GM23338 (cell line): ENCODE data around the gene ZACN. TPM values are rescaled to one million over a fixed set of nuclear protein-coding genes. Genes with fewer than 3 reads are reported as not detected.
A peak's percentile ranks its signal among the peaks of the same experiment; 100 is the strongest.

Source experiments
- ATAC-seq: fragments of 200-7000 bp; cut with Tn5 transposase; 3 replicates; pipeline ENCODE4 v1.9.1; 2020
- DNase-seq: peaks from one replicate; pipeline ENCODE4 v3.0.0-alpha.2; 2015; ENCODE audit warnings: low spot score
- H2AFZ ChIP-seq: fragments of 200-600 bp; sonication (generic); 2 replicates; pipeline ENCODE4 v1.8.0; 2016; ENCODE audit warnings: antibody characterized with exemption, mild to moderate bottlenecking, moderate library complexity
- H3F3A ChIP-seq: fragments of 200-600 bp; sonication (generic); replicated peaks from 2 replicates; pipeline ENCODE4 v1.8.0; 2017; ENCODE audit warnings: antibody characterized with exemption, mixed run types, low read depth
- H3K27ac ChIP-seq: fragments of 200-600 bp; sonication (generic); 2 replicates; pipeline ENCODE4 v1.6.1; 2016; ENCODE audit warnings: low read depth
- H3K27me3 ChIP-seq: fragments of 200-600 bp; sonication (generic); 2 replicates; pipeline ENCODE4 v1.8.0; 2016; ENCODE audit warnings: mild to moderate bottlenecking, mixed run types, moderate library complexity; ENCODE audit not compliant: insufficient read depth
- H3K36me3 ChIP-seq: fragments of 200-600 bp; sonication (generic); 2 replicates; pipeline ENCODE4 v1.8.0; 2016; ENCODE audit warnings: mild to moderate bottlenecking; ENCODE audit not compliant: insufficient read depth
- H3K4me1 ChIP-seq: fragments of 200-600 bp; sonication (generic); 2 replicates; pipeline ENCODE4 v1.8.0; 2016; ENCODE audit warnings: mild to moderate bottlenecking, moderate library complexity; ENCODE audit not compliant: insufficient read depth
- H3K4me2 ChIP-seq: fragments of 200-600 bp; sonication (generic); 2 replicates; pipeline ENCODE4 v1.7.1; 2017; ENCODE audit warnings: mixed run types
- H3K4me3 ChIP-seq: fragments of 200-600 bp; sonication (generic); 2 replicates; pipeline ENCODE4 v1.6.1; 2016; ENCODE audit warnings: mixed run types
- H3K79me2 ChIP-seq: fragments of 200-600 bp; sonication (generic); replicated peaks from 2 replicates; pipeline ENCODE4 v1.8.0; 2017; ENCODE audit warnings: mild to moderate bottlenecking; ENCODE audit not compliant: insufficient read depth
- H3K9me2 ChIP-seq: fragments of 200-600 bp; sonication (generic); 2 replicates; pipeline ENCODE4 v1.8.0; 2017; ENCODE audit not compliant: insufficient read depth
- H4K20me1 ChIP-seq: fragments of 200-600 bp; sonication (generic); replicated peaks from 2 replicates; pipeline ENCODE4 v1.8.0; 2017; ENCODE audit warnings: mild to moderate bottlenecking; ENCODE audit not compliant: insufficient read depth
- H3K27ac Mint-ChIP-seq: 2 replicates; pipeline ENCODE4 v1.8.0; 2020; ENCODE audit warnings: inconsistent platforms, mild to moderate bottlenecking, moderate library complexity, mixed read lengths
- H3K27me3 Mint-ChIP-seq: 3 replicates; pipeline ENCODE4 v1.8.0; 2022; ENCODE audit warnings: low read depth, mild to moderate bottlenecking, moderate library complexity, mixed read lengths, inconsistent platforms; ENCODE audit not compliant: insufficient read depth, poor library complexity
- H3K36me3 Mint-ChIP-seq: 3 replicates; pipeline ENCODE4 v1.8.0; 2021; ENCODE audit warnings: low read depth, mild to moderate bottlenecking, inconsistent platforms, moderate library complexity, mixed read lengths
- H3K4me1 Mint-ChIP-seq: 3 replicates; pipeline ENCODE4 v1.8.0; 2020; ENCODE audit warnings: mild to moderate bottlenecking, inconsistent platforms, mixed read lengths
- H3K4me3 Mint-ChIP-seq: 3 replicates; pipeline ENCODE4 v1.8.0; 2021; ENCODE audit warnings: moderate library complexity, mild to moderate bottlenecking, inconsistent platforms, mixed read lengths
- H3K9me3 Mint-ChIP-seq: 3 replicates; pipeline ENCODE4 v1.8.0; 2020; ENCODE audit warnings: moderate library complexity, mild to moderate bottlenecking, inconsistent platforms, mixed read lengths
- CREB1 ChIP-seq: fragments of 250-450 bp; sonication (Bioruptor Pico); IDR thresholded peaks from 2 replicates; pipeline ENCODE4 v1.5.0; 2020; ENCODE audit warnings: low read depth, mild to moderate bottlenecking, moderate library complexity
- CTCF ChIP-seq, 2 experiments: fragments of 200-600 bp in 1 of 2; sonication (generic) in 1 of 2; conservative IDR thresholded peaks; 2 replicates each; pipeline versions ENCODE4 v1.5.1 to v1.6.1; 2016 to 2017; ENCODE audit warnings: antibody characterized with exemption in 2 of 2, low read depth in 2 of 2, mild to moderate bottlenecking in 2 of 2, moderate library complexity in 1 of 2
- ETS1 ChIP-seq: IDR thresholded peaks from 2 replicates; pipeline ENCODE4 v1.6.1; 2016; ENCODE audit warnings: antibody characterized with exemption
- EZH2 ChIP-seq: fragments of 200-600 bp; sonication (generic); IDR thresholded peaks from one replicate; pipeline ENCODE4 v1.8.0; 2017; ENCODE audit warnings: antibody characterized with exemption, mild to moderate bottlenecking, low read depth; ENCODE audit not compliant: unreplicated experiment
- EZH2phosphoT487 ChIP-seq: fragments of 200-600 bp; sonication (generic); IDR thresholded peaks from one replicate; pipeline ENCODE4 v1.8.1; 2018; ENCODE audit warnings: antibody characterized with exemption; ENCODE audit not compliant: unreplicated experiment
- JUNB ChIP-seq: IDR thresholded peaks from one replicate; pipeline ENCODE4 v1.6.1; 2016; ENCODE audit warnings: antibody characterized with exemption; ENCODE audit not compliant: unreplicated experiment
- NANOG ChIP-seq: IDR thresholded peaks from 2 replicates; pipeline ENCODE4 v1.6.1; 2016; ENCODE audit warnings: antibody characterized with exemption, borderline replicate concordance
- POLR2AphosphoS5 ChIP-seq: IDR thresholded peaks from 2 replicates; pipeline ENCODE4 v1.6.1; 2016; ENCODE audit warnings: antibody characterized with exemption, low read depth
- STAT1 ChIP-seq: IDR thresholded peaks from one replicate; pipeline ENCODE4 v1.6.1; 2016; ENCODE audit warnings: antibody characterized with exemption; ENCODE audit not compliant: unreplicated experiment
- ZNF331 ChIP-seq: fragments of 250-450 bp; sonication (Bioruptor Pico); IDR thresholded peaks from 2 replicates; pipeline ENCODE4 v1.5.0; 2020; ENCODE audit warnings: low read depth, mild to moderate bottlenecking, moderate library complexity
- ZNF462 ChIP-seq: fragments of 250-450 bp; sonication (Bioruptor Pico); IDR thresholded peaks from 2 replicates; pipeline ENCODE4 v1.5.0; 2020; ENCODE audit warnings: mild to moderate bottlenecking, moderate library complexity
- polyA plus RNA-seq: library from polyadenylated mRNA; unstranded; fragments of >200 nt; fragmentation: Nextera tagmentation; extraction: Ambion mirVana; gene quantifications from 2 replicates; pipeline ENCODE4 v1.2.1, GENCODE V29; 2016
- total RNA-seq: library from RNA; depleted of rRNA; stranded (reverse); fragments of >200 nt; shearing (Covaris generic); gene quantifications from 2 replicates; pipeline ENCODE4 v1.2.3, GENCODE V29; 2014

The ZACN gene
- total and polyA plus RNA-seq, 2 experiments from 2014 or later: 0.47 TPM; not detected in 1

DNA sequence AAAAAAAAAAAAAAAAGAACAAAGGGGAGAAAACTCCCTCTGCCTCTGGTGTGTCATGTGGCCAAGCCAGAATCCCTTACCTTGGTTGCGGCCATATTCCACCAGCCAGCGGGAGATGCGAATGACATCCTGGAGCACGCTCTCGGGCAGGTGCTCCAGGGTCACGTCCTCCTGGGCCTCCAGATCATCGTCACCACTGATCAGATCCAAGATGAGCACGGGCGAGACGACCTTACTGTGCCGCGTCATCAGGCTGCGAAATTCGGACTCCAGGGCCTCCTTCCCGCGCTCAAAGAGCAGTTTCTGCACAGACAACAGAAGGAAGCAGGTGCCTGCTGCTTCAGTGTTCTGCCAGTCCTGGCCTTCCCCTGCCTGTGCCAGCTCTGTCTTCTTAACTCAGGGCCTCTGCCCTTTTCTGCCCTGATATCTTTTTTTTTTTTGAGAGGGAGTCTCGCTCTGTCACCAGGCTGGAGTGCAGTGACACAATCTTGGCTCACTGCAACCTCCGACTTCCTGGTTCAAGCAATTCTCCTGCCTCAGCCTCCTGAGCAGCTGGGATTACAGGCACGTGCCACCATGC is 18.8 kb downstream of the ZACN start (continued):
- no peak for TF ChIP-seq CTCF (conservative IDR thresholded peaks at IDR 0.05; ENCODE audit: low read depth in 2 of 2)
- TF ChIP-seq EZH2: no peak
- TF ChIP-seq EZH2phosphoT487: no peak
- no peak for TF ChIP-seq ZNF331 (CRISPR knock-in tag)
- TF ChIP-seq STAT1: no peak
- no peak for TF ChIP-seq NANOG

DNA sequence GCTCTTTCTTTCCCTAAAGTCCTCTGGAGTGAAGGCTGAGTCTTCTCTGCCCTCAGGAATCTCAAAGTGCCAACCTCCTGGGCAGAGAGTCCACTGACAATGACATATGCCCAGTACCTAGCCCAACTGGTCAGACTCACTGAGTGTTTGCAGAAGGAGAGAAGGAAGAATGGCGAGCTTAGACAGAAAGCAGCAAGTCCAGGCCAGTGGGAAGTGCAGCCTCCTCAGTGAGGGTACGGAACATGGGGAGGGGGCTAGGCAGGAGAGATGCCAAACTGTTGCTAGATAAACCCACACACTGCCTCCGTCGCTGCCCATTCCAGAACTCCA is 23.9 kb downstream of the ZACN start:
- Histone ChIP-seq H3K4me3 (peak overlapping the region; percentile 92), H3K36me3 (peaks cover 17% of the 10 kb centered on the region), H3K79me2 (peaks cover 20% of the 10 kb centered on the region), H3K4me2 (peak overlapping the region; percentile 96), H4K20me1 (no peaks in the 10 kb centered on the region; the same call in 1 of the 2 replicates), H3K27me3 (no peaks in the 10 kb centered on the region), H3K9me2 (no peaks in the 10 kb centered on the region), H3K27ac (peak overlapping the region; percentile 39; the same call in 1 of the 2 replicates), H3F3A (0 out of 2 replicates have a peak, but pooled peaks cover 12% of the 10 kb centered on the region), H2AFZ (peak overlapping the region; percentile 40), H3K4me1 (peaks cover 26% of the 10 kb centered on the region; the same call in 1 of the 2 replicates)
- peaks cover 27% of the 10 kb centered on the region for H3K4me1 Mint-ChIP-seq
- peaks cover 10% of the 10 kb centered on the region for H3K27me3 Mint-ChIP-seq
- no peak for ATAC-seq
- peaks cover 3% of the 10 kb centered on the region; the same call in 2 of the 3 replicates for H3K9me3 Mint-ChIP-seq
- TF ChIP-seq STAT1 (no peak), ZNF462 (CRISPR knock-in tag) (no peak), CREB1 (CRISPR knock-in tag) (no peak), POLR2AphosphoS5 (no peak), EZH2phosphoT487 (no peak), ETS1 (no peak), JUNB (no peak), CTCF (conservative IDR thresholded peaks at IDR 0.05; ENCODE audit: low read depth in 2 of 2) (no peak)
- DNase-seq: no peak
- peak overlapping the region; percentile 86 for H3K4me3 Mint-ChIP-seq
- peak overlapping the region; percentile 98 for H3K27ac Mint-ChIP-seq
- peaks cover 44% of the 10 kb centered on the region for H3K36me3 Mint-ChIP-seq
